ENCODE results near the gene SHPK. TPM values are rescaled to one million over a fixed set of nuclear protein-coding genes. Genes with fewer than 3 reads are reported as not detected.

SHPK gene, protein sequence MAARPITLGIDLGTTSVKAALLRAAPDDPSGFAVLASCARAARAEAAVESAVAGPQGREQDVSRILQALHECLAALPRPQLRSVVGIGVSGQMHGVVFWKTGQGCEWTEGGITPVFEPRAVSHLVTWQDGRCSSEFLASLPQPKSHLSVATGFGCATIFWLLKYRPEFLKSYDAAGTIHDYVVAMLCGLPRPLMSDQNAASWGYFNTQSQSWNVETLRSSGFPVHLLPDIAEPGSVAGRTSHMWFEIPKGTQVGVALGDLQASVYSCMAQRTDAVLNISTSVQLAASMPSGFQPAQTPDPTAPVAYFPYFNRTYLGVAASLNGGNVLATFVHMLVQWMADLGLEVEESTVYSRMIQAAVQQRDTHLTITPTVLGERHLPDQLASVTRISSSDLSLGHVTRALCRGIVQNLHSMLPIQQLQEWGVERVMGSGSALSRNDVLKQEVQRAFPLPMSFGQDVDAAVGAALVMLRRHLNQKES
- total RNA-seq = 13.9 and 17.6 TPM in 2 replicates

DNA sequence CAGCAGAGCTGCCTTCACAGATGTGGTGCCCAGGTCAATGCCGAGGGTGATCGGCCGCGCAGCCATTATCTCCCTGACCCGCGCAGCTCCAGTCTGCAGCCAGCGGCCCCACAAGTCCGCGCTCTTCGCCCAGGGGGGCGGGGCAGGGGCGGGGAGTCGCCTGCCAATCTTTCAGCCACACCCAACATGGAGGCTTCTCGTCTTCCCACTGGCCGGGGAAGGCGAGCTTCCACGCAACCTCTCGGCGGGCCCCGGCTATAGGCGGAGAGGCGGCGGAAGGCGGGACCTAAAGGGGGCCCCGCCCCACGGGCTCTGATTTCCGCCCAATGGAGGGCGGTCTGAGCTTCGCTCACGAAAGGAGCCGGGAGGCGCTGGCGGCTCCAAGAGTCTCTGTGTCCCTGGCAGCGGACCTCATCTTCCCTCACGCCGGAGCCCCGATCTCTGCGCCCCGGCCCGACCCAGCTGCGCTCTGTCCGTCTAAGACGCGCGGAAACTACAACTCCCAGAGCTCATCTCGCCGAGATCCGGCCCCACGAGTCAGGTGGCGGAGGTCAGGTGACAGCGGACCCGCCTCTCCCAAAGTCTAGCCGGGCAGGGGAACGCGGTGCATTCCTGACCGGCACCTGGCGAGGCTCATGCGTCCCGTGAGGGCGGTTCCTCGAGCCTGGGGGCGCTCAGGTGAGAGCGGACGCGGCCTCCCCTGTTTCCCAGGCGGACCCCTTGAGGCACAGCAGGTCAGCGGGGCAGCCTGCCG lies at the start of gene SHPK, which contains the start of gene CTNS:
SHPK (minus strand) TSS at position 97 of the 754 bp plus-strand sequence; CDS start at position 66, 31 bp downstream.
CTNS (plus strand) TSS at position 607 of the 754 bp plus-strand sequence. CDS start 3,447 bp downstream, outside the sequence.

DNA sequence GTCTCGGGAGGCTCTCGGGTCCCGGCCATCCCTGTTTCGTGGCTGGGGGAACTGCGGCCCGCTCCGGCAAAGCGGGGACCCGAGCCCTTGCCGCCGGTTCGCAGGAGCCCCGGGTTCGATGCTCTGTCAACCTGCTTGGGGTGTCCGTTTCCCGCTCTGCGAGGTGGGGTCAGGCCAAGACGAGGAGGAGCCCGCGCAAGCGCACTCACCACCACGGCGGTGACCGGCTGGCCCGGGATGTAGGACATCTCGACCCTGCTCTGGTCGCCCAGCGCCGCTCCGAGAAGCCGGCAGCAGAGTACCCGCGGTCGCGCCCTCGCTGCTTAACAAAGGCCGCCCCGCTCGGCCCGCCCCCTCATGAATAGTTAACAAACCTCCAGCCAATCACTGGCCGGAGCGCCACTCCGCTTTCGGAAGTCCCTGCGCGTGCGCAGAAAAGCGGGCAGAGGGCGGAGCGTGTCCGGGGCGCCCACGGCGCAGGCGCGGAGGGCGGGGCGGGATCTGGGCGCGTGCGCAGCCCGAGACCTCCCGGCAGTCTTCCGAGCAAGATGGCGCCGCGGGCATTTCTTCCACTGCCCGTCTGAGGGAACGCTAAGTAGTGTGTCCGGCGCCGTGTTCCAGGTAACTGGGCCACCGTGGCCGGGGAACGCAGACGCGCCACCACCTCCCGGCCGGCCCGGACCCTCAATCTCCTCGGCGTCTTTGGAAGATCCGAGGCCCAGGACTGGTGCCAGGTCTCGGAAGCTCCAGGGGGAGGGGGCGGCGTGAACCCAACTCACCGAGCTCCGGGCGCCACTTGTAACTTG lies 32.4 kb upstream of the SHPK start, which contains the start of the genes EMC6 and TAX1BP3:
EMC6 (plus strand) TSS at position 534 of the 806 bp plus-strand sequence. CDS start 335 bp downstream, outside the sequence.
TAX1BP3 (minus strand) TSS at position 300 of the 806 bp plus-strand sequence; CDS start at position 248, 52 bp downstream.

Other genes with a start within 250 kb of the SHPK start
- gene OR3A2, start 249.9 kb downstream of the SHPK start, total RNA-seq = not detected in 2 replicates
- gene OR1E1, start 237.8 kb downstream of the SHPK start, total RNA-seq = not detected in 2 replicates
- gene OR3A3, start 224.9 kb downstream of the SHPK start, total RNA-seq = not detected in 2 replicates
- gene OR1E2, start 202.4 kb downstream of the SHPK start, total RNA-seq = not detected in 2 replicates
- not detected in 2 replicates for gene SPATA22, start 164.4 kb downstream of the SHPK start, total RNA-seq
- gene ASPA, start 160.3 kb downstream of the SHPK start, total RNA-seq = not detected in 2 replicates
- 2.0 and 4.9 TPM in 2 replicates for gene TRPV3, start 78.4 kb downstream of the SHPK start, total RNA-seq
- gene TRPV1, start 26.8 kb downstream of the SHPK start, total RNA-seq = 0.46 and 1.5 TPM in 2 replicates
- gene CTNS, start 510 bp upstream of the SHPK start, total RNA-seq = 8.1 and 14.3 TPM in 2 replicates
- gene TAX1BP3, start 32.3 kb upstream of the SHPK start, total RNA-seq = 308 and 355 TPM in 2 replicates
- 17.0 and 33.9 TPM in 2 replicates for gene EMC6, start 32.6 kb upstream of the SHPK start, total RNA-seq
- gene P2RX5, start 59.9 kb upstream of the SHPK start, total RNA-seq = 0.09 and 0.35 TPM in 2 replicates
- gene HASPIN, start 87.7 kb upstream of the SHPK start, total RNA-seq = 6.1 and 7.6 TPM in 2 replicates
- 22.9 and 29.6 TPM in 2 replicates for gene ITGAE, start 164.9 kb upstream of the SHPK start, total RNA-seq
- gene NCBP3, start 210.0 kb upstream of the SHPK start, total RNA-seq = 10.4 and 12.9 TPM in 2 replicates